GM21619 (cell line): ENCODE measurements around the gene GPAM.

Experiments used
- ATAC-seq: cut with Tn5 transposase; IDR thresholded peaks from one replicate; pipeline ENCODE4 v1.9.1; 2021; ENCODE audit not compliant: unreplicated experiment

Gene GPAM

GRCh38 chr10:112182784-112183328, 709 bp downstream of the GPAM start:
- no peak for ATAC-seq

DNA sequence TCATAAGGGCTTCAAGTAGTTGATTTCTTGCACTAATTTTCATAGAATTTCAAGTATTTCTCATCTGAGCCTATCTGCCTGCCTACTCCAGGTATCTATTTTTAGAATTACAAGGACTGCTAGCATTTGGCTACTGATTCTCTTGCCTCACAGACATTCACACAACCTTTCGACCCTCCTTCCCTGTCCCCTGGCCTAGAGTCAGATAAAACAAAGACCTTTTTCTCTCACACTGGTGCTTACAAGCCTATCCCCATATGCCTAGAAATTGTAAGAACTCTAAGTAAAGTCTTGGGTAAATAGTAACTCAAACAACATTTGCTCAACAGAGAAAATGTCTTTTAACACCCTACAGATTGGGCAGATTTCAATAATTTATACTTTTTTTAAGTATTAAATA, 6.3 kb downstream of the GPAM start:
- ATAC-seq, result no peak

- ATAC-seq, result no peak
Observed at GRCh38 chr10:112176543-112176942, 7.0 kb downstream of the GPAM start.

DNA sequence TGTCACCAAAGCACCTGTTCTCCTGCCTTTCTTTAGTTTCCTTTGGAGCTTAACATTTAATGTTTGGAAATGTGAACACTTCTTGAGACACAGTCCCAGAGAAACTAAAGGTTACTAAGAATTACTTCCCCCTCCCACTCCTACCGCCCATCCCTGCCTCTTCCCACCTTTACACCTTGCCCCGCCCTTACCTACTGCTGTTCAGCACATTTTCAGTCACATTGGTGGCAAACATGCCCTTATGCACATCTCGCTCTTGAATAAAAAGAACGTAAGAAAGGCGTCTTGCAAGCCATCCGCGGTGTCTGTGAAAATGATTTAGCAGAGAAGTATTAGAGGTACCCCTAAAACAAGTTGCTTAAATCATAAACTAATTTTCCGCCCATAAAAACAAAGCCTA, 8.2 kb downstream of the GPAM start:
- no peak for ATAC-seq

GRCh38 chr10:112173206-112173605, 10.4 kb downstream of the GPAM start:
- ATAC-seq, result no peak

DNA sequence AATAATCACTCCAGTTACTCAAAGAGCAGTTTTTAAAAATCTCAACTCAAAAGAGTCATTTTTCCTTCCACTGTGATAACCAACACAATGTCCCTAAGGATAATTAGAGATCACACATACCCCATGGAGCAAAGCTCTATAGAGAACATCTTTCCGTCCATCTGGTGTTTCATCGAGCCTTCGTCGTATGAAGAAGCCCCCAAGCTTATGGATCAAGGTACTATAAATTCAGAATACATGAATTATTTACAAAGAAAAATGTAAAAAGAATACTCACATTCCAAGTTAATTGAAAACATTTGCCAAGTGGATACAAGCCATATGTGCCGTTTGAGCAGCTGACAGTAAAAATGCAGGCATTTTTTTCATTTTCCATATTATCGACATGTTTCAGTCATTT, 14.8 kb downstream of the GPAM start:
- ATAC-seq, result no peak

- ATAC-seq, result no peak
Observed at GRCh38 chr10:112166800-112167199, 16.8 kb downstream of the GPAM start.

- no peak for ATAC-seq
Observed at GRCh38 chr10:112161757-112162518, 21.6 kb downstream of the GPAM start.

- no peak for ATAC-seq
Observed at GRCh38 chr10:112160834-112161233, 22.7 kb downstream of the GPAM start.

DNA sequence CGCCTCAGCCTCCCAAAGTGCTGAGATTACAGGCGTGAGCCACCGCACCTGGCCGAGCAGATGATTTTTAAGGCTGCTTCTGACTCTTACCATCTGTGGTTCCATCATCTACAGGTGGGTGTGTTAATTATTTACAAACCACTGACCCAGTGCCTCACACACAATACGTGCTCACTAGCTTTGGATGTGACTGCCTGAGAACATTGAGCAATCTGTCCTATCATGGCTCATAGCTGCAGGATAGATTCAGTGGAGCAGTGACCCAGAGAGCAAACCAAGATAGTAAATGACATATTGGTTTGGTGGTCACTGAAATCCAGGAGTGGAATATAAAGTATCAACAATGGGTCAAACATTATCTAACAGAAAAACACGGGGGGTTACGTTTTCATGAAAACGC, 24.1 kb downstream of the GPAM start:
- ATAC-seq, result no peak

- ATAC-seq, result no peak
Observed at GRCh38 chr10:112151524-112152039, 32.0 kb downstream of the GPAM start.

- no peak for ATAC-seq
Observed at GRCh38 chr10:112148331-112148730, 35.2 kb downstream of the GPAM start.

DNA sequence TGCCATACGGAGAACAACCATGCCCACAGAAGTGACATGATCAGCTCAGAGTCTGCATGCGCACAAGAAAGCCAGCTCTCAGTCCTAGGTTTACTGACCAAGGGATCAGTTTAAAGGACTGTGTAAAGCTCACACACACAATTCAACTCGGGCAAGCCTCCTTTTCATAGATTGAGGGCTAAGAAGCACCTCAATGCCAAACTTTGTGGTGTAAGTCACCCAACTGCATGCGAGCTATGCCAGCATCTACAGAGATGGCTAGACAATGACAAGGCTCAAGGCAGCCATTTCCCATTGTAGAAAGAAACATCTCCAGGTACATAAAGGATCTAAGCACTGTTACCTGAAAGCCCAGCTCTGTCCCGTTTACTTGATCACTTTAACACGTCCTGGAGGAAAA, 36.8 kb downstream of the GPAM start:
- ATAC-seq, result no peak

DNA sequence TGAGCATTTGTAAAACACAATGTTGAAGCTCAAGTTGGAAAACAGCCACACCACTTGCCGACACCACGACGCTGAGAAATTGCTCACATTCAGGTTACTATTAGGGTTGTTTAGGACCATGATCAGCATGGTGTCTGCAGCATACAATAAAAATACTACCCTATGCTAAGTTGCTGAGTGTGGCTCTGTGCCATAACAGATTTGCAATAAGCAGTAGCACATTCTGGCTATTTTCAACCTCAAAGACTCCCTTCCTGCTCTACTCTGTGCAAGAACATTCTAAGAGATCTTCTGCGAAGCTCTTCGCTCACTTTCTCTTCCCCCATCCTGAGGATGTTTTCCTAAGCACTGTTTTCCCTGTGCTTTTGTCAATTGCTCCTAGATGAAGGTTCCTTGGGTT, 38.3 kb downstream of the GPAM start:
- no peak for ATAC-seq

DNA sequence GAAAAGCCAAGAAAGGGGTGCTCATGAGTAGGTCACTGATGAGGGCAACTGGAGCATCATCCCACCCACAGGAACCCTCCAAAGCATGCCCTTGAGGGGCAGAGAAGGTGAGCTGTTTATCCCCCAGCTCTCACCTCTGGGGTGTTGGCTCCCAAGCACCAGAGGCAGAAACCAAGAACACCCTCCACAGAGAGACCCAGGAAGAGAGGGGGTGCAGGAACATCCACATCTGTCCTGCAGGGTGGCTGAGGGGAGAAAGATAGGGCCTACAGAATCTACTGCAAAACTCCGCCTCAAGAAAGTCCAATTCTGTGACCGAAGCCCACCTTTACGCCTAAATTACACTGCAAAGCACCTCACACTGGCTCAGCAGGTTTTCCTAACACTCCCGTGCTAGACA, 40.1 kb downstream of the GPAM start:
- ATAC-seq, result no peak

DNA sequence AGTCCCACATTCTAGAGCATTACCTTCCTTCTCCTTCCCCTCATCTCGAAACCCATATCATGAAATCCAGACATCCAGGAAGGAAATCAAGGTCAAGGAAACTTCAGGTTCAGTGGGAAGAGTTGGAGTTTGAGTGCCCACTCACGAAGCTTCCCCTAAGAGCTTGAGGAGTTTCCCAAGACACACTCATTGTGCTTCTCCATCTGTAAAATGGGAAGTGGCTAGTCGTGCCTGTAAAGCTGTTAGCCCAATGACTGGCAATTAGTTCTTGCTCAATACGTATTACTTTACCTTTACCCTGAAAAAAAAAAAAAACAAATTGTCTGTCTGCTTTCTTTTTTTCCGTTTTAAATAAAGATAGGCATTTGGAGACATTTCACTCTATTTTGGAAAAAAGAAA, 42.3 kb downstream of the GPAM start:
- ATAC-seq, result no peak

GRCh38 chr10:112140110-112140970, 43.2 kb downstream of the GPAM start:
- peak; percentile 99 for ATAC-seq

DNA sequence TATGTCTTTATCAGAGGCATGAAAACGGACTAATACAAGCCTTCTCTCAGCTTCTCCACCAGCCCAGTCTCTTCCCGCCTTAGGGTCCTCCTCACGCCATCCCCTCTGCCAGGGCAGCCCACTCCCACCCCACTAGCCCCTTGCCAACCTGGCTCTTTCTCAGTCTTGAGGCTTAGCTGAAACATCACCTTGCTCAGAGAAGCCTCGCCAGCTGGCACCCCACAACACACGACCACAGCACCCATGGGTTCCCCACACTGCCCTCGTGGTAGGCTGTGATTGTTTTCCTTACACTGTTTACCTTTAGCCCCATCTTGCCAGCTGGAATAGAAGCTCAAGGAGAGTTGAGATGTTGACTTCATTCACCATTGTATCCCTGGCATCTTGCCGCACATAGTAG, 44.4 kb downstream of the GPAM start:
- no peak for ATAC-seq

DNA sequence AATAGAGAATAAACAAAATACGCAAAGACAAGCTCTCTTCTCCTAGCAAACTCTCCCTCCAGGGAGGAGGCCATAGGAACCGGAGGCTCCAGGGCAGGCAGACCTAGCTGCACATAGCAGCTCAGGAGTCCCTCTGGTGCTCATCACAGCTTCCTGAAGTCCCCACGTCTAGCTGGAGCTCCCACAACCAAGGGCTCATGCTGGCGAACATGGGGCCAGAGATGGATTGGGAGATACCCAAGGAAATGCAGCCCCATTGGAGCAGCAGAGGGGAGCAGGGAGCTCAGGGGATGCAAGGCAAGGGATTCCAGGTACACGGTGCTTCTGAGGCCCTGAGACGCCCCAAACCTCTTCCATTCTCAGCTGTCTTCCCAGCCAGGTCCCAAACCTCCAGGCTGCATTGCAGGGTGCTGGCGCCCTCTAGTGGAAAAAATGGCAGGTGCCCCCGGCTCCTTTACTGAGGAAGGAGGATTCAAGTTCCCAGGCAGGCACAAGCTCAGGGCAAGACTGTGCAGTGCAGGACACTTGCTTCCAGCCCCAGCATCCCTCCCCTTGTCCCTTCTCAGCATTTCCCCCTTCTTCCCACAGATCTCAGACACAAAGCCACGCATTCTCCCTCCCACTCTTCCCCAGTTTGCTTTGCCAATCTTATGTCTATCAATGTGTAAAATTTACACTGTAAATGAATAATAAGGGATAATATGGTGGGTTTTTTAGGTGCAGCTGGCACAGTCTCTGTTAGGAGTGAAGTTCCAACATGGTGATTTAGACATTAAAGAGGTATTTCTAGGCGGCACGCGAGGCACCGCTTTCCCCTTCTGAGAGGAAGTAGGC, 46.2 kb downstream of the GPAM start:
- ATAC-seq, result peak; percentile 46

DNA sequence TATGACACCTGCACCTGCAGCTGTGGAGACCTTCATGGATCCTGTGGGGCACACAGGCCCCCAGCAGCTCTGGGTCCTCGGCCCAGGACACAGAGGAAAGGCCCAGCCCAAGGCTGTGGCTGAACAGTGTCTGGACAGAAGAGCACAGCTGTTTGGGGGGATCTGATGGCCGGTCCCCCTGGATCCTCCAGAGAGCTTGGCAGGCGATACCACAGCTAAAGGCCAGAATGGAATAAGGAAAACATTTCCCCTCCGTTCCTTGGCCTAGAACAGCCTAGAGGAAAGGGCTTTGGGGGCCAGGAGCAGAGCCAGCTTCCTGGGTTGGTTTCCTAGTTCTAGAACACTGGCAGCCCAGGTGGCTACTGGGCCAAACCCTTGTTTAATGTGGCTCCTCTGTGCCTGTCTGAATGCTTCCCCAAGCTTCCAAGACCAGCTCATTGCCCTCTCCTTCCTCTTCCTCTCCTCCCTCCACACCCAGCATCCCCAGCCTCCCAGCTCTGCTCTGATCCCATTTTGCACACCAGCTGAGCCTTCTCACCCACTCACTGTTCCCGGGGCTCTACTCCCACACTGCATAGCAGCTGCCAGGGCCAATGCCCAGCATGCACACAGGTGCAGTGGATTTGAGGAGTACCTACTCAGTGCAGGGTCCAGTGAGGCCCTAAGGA, 46.9 kb downstream of the GPAM start:
- no peak for ATAC-seq
